ENCODE measurements around the gene OCA2.

OCA2 gene

DNA sequence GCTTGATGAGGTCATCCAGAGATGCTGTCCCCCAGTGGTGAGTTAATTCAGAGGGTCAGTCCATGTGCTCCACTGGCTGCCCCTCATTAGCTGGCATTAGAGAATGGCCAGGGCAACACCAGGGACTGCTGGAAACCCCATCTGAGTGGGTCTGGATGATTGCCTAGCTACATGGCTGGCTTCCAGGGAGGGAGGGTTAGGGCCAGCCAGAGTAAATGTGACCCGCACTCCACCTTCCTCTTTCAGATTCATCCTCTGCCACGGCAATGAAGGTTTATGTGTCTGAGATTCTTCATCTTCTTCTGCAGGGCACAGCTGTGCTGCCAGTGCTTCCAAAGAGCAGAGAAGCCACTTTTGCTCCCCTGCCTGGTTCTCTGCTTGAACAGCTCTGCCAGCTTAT, 391.9 kb downstream of the OCA2 start:
- Histone ChIP-seq H4K91ac (ENCODE audit: low read length) (no peak overlapping the region), H2AFZ (ENCODE audit: low read depth, low read length) (no peak overlapping the region), H3K79me1 (replicated peaks; ENCODE audit: low read length, poor library complexity, severe bottlenecking) (no peaks in the 10 kb centered on the region), H3K4me1 (ENCODE audit: control insufficient read depth, insufficient read depth, low read depth, low read length) (no peaks in the 10 kb centered on the region), H3K4ac (ENCODE audit: low read depth in 1 of 2, low read length in 2 of 2) (no peak overlapping the region), H2BK120ac (ENCODE audit: low read depth, low read length) (no peak overlapping the region), H2BK15ac (ENCODE audit: low read depth, poor library complexity, severe bottlenecking) (no peak overlapping the region), H3K27me3 (ENCODE audit: control insufficient read depth in 1 of 2, insufficient read depth in 1 of 2, low read length in 2 of 2) (no peaks in the 10 kb centered on the region), H3K23ac (ENCODE audit: low read length in 2 of 2) (no peak overlapping the region), H3K18ac (ENCODE audit: low read depth in 1 of 2, low read length in 2 of 2) (no peak overlapping the region), H2BK5ac (ENCODE audit: low read depth, low read length, poor library complexity, severe bottlenecking) (no peak overlapping the region), H3K4me3 (ENCODE audit: insufficient read depth in 1 of 2, low read depth in 1 of 2, low read length in 2 of 2) (no peak overlapping the region), H2BK12ac (ENCODE audit: low read length in 2 of 2) (no peak overlapping the region), H2AK5ac (ENCODE audit: low read length, severe bottlenecking) (no peak overlapping the region), H3K14ac (ENCODE audit: low read length in 2 of 2) (no peak overlapping the region), H4K8ac (ENCODE audit: low read length) (no peak overlapping the region), H3K4me2 (ENCODE audit: low read length, poor library complexity, severe bottlenecking) (no peak overlapping the region), H3K36me3 (ENCODE audit: control insufficient read depth in 1 of 2, insufficient read depth in 2 of 2, low read depth in 1 of 2, low read length in 2 of 2) (no peaks in the 10 kb centered on the region), H3K9me3 (ENCODE audit: control insufficient read depth, low read length) (peaks cover 17% of the 10 kb centered on the region), H3K27ac (ENCODE audit: low read length, poor library complexity, severe bottlenecking) (no peak overlapping the region), H3K9ac (ENCODE audit: low read length) (no peak overlapping the region)
- 95% methylated on average over 2 of the region's 2 CpGs for WGBS
- no peak for DNase-seq

DNA sequence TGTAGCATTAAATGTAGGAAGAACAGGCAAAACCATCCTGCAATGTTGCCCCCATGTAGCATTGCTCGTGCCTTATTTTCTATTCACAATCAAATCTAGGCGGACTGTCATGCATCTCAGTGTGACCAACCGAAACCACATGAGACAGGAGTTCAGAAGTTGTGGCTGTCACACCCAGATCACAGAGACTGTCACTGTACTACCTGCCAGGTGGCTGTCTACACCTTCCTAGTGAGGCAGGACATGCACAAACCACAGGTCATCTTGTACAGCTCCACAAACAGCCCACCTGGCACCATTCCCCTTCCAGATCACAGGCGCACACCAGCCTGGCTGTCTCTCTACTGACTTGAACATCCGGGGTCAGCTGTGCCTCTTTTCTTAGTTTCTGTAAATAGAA, 392.8 kb downstream of the OCA2 start:
- Histone ChIP-seq H3K4me1 (ENCODE audit: control insufficient read depth, insufficient read depth, low read depth, low read length) (no peaks in the 10 kb centered on the region), H2BK120ac (ENCODE audit: low read depth, low read length) (no peak overlapping the region), H4K91ac (ENCODE audit: low read length) (no peak overlapping the region), H4K8ac (ENCODE audit: low read length) (no peak overlapping the region), H2AK5ac (ENCODE audit: low read length, severe bottlenecking) (no peak overlapping the region), H3K14ac (ENCODE audit: low read length in 2 of 2) (no peak overlapping the region), H3K23ac (ENCODE audit: low read length in 2 of 2) (no peak overlapping the region), H2BK12ac (ENCODE audit: low read length in 2 of 2) (no peak overlapping the region), H2BK15ac (ENCODE audit: low read depth, poor library complexity, severe bottlenecking) (no peak overlapping the region), H3K79me1 (replicated peaks; ENCODE audit: low read length, poor library complexity, severe bottlenecking) (no peaks in the 10 kb centered on the region), H3K36me3 (ENCODE audit: control insufficient read depth in 1 of 2, insufficient read depth in 2 of 2, low read depth in 1 of 2, low read length in 2 of 2) (no peaks in the 10 kb centered on the region), H3K9ac (ENCODE audit: low read length) (no peak overlapping the region), H3K4me3 (ENCODE audit: insufficient read depth in 1 of 2, low read depth in 1 of 2, low read length in 2 of 2) (no peak overlapping the region), H3K27me3 (ENCODE audit: control insufficient read depth in 1 of 2, insufficient read depth in 1 of 2, low read length in 2 of 2) (no peaks in the 10 kb centered on the region), H3K18ac (ENCODE audit: low read depth in 1 of 2, low read length in 2 of 2) (no peak overlapping the region), H3K4me2 (ENCODE audit: low read length, poor library complexity, severe bottlenecking) (no peak overlapping the region), H3K9me3 (ENCODE audit: control insufficient read depth, low read length) (peaks cover 13% of the 10 kb centered on the region), H3K4ac (ENCODE audit: low read depth in 1 of 2, low read length in 2 of 2) (no peak overlapping the region), H3K27ac (ENCODE audit: low read length, poor library complexity, severe bottlenecking) (no peak overlapping the region), H2BK5ac (ENCODE audit: low read depth, low read length, poor library complexity, severe bottlenecking) (no peak overlapping the region), H2AFZ (ENCODE audit: low read depth, low read length) (no peak overlapping the region)
- no peak for DNase-seq
- WGBS = 89% methylated on average over 5 of the region's 5 CpGs

DNA sequence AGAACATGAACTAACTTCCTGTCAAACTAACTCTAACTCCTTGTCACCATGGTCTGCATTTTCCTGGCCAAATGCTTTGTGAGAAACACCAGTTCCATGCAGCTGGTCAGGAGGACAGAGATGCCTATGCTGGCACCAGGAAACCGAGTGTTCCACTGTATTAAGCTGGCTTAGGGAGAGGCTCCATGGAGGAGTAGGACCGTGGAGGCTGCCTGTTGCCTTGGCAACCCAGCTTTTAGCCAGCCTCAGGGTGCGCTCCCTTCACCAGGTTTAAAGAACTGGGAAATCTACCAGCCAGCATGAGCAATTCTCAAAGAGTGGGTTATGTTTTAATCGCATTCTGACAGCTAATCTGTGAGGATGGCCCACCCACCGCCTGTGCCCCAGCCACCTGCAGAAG, 394.1 kb downstream of the OCA2 start:
- Histone ChIP-seq H3K23ac (ENCODE audit: low read length in 2 of 2) (no peak overlapping the region), H3K4me1 (ENCODE audit: control insufficient read depth, insufficient read depth, low read depth, low read length) (no peaks in the 10 kb centered on the region), H2AK5ac (ENCODE audit: low read length, severe bottlenecking) (no peak overlapping the region), H3K79me1 (replicated peaks; ENCODE audit: low read length, poor library complexity, severe bottlenecking) (no peaks in the 10 kb centered on the region), H3K18ac (ENCODE audit: low read depth in 1 of 2, low read length in 2 of 2) (no peak overlapping the region), H3K9me3 (ENCODE audit: control insufficient read depth, low read length) (peaks cover 13% of the 10 kb centered on the region), H4K91ac (ENCODE audit: low read length) (no peak overlapping the region), H3K4me2 (ENCODE audit: low read length, poor library complexity, severe bottlenecking) (no peak overlapping the region), H3K14ac (ENCODE audit: low read length in 2 of 2) (no peak overlapping the region), H3K36me3 (ENCODE audit: control insufficient read depth in 1 of 2, insufficient read depth in 2 of 2, low read depth in 1 of 2, low read length in 2 of 2) (no peaks in the 10 kb centered on the region), H2BK120ac (ENCODE audit: low read depth, low read length) (no peak overlapping the region), H3K27me3 (ENCODE audit: control insufficient read depth in 1 of 2, insufficient read depth in 1 of 2, low read length in 2 of 2) (peaks cover 0 to 3% of the 10 kb centered on the region in 2 experiments), H4K8ac (ENCODE audit: low read length) (no peak overlapping the region), H2BK15ac (ENCODE audit: low read depth, poor library complexity, severe bottlenecking) (no peak overlapping the region), H3K9ac (ENCODE audit: low read length) (no peak overlapping the region), H2AFZ (ENCODE audit: low read depth, low read length) (no peak overlapping the region), H3K27ac (ENCODE audit: low read length, poor library complexity, severe bottlenecking) (no peak overlapping the region), H2BK5ac (ENCODE audit: low read depth, low read length, poor library complexity, severe bottlenecking) (no peak overlapping the region), H3K4me3 (ENCODE audit: insufficient read depth in 1 of 2, low read depth in 1 of 2, low read length in 2 of 2) (no peak overlapping the region), H2BK12ac (ENCODE audit: low read length in 2 of 2) (no peak overlapping the region), H3K4ac (ENCODE audit: low read depth in 1 of 2, low read length in 2 of 2) (no peak overlapping the region)
- WGBS = 69% methylated on average over 4 of the region's 5 CpGs
- no peak for DNase-seq
